ENCODE data around the gene SREK1IP1.

Gene SREK1IP1

GRCh38 chr5:64784451-64785025, 16.0 kb upstream of the SREK1IP1 start:
- ATAC-seq = peak; percentile 90
- TF ChIP-seq ZNF565 (CRISPR knock-in tag; conservative IDR thresholded peaks at IDR 0.05; ENCODE audit: low read depth) = no peak
- TF ChIP-seq ZFP30 (CRISPR knock-in tag; IDR thresholded peaks at IDR 0.05) = no peak
- TF ChIP-seq TOX (CRISPR knock-in tag; IDR thresholded peaks at IDR 0.05; ENCODE audit: borderline replicate concordance) = no peak
- TF ChIP-seq, protein P1, sequence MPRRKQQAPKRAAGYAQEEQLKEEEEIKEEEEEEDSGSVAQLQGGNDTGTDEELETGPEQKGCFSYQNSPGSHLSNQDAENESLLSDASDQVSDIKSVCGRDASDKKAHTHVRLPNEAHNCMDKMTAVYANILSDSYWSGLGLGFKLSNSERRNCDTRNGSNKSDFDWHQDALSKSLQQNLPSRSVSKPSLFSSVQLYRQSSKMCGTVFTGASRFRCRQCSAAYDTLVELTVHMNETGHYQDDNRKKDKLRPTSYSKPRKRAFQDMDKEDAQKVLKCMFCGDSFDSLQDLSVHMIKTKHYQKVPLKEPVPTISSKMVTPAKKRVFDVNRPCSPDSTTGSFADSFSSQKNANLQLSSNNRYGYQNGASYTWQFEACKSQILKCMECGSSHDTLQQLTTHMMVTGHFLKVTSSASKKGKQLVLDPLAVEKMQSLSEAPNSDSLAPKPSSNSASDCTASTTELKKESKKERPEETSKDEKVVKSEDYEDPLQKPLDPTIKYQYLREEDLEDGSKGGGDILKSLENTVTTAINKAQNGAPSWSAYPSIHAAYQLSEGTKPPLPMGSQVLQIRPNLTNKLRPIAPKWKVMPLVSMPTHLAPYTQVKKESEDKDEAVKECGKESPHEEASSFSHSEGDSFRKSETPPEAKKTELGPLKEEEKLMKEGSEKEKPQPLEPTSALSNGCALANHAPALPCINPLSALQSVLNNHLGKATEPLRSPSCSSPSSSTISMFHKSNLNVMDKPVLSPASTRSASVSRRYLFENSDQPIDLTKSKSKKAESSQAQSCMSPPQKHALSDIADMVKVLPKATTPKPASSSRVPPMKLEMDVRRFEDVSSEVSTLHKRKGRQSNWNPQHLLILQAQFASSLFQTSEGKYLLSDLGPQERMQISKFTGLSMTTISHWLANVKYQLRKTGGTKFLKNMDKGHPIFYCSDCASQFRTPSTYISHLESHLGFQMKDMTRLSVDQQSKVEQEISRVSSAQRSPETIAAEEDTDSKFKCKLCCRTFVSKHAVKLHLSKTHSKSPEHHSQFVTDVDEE (CRISPR knock-in tag; IDR thresholded peaks at IDR 0.05) = no peak
- TF ChIP-seq ZNF70 (CRISPR knock-in tag; IDR thresholded peaks at IDR 0.05) = no peak
- no peak for TF ChIP-seq TCF4 (CRISPR knock-in tag; IDR thresholded peaks at IDR 0.05; ENCODE audit: borderline replicate concordance)

- ATAC-seq = no peak
- TF ChIP-seq GLIS3 (CRISPR knock-in tag; IDR thresholded peaks at IDR 0.05) (no peak), RARB (CRISPR knock-in tag; IDR thresholded peaks at IDR 0.05) (no peak), PPARA (CRISPR knock-in tag; IDR thresholded peaks at IDR 0.05; ENCODE audit: borderline replicate concordance) (no peak), ZNF70 (CRISPR knock-in tag; IDR thresholded peaks at IDR 0.05) (no peak), ZFP30 (CRISPR knock-in tag; IDR thresholded peaks at IDR 0.05) (no peak), OSR1 (CRISPR knock-in tag; IDR thresholded peaks at IDR 0.05) (no peak), ARNTL (CRISPR knock-in tag; IDR thresholded peaks at IDR 0.05; ENCODE audit: borderline replicate concordance, low read depth) (no peak), SNAI2 (CRISPR knock-in tag; IDR thresholded peaks at IDR 0.05) (no peak), ZNF565 (CRISPR knock-in tag; conservative IDR thresholded peaks at IDR 0.05; ENCODE audit: low read depth) (no peak), ISL1 (CRISPR knock-in tag; IDR thresholded peaks at IDR 0.05) (no peak), CREB5 (CRISPR knock-in tag; IDR thresholded peaks at IDR 0.05; ENCODE audit: low read depth) (no peak), CSDC2 (CRISPR knock-in tag; IDR thresholded peaks at IDR 0.05) (no peak), POU6F1 (CRISPR knock-in tag; IDR thresholded peaks at IDR 0.05; ENCODE audit: borderline replicate concordance, low read depth) (no peak), ZFP3 (CRISPR knock-in tag; IDR thresholded peaks at IDR 0.05) (no peak), PATZ1 (CRISPR knock-in tag; IDR thresholded peaks at IDR 0.05; ENCODE audit: borderline replicate concordance) (no peak), TCF4 (CRISPR knock-in tag; IDR thresholded peaks at IDR 0.05; ENCODE audit: borderline replicate concordance) (no peak)
- TF ChIP-seq, protein P2, sequence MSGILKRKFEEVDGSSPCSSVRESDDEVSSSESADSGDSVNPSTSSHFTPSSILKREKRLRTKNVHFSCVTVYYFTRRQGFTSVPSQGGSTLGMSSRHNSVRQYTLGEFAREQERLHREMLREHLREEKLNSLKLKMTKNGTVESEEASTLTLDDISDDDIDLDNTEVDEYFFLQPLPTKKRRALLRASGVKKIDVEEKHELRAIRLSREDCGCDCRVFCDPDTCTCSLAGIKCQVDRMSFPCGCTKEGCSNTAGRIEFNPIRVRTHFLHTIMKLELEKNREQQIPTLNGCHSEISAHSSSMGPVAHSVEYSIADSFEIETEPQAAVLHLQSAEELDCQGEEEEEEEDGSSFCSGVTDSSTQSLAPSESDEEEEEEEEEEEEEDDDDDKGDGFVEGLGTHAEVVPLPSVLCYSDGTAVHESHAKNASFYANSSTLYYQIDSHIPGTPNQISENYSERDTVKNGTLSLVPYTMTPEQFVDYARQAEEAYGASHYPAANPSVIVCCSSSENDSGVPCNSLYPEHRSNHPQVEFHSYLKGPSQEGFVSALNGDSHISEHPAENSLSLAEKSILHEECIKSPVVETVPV (CRISPR knock-in tag; IDR thresholded peaks at IDR 0.05) = no peak
Observed at GRCh38 chr5:64775291-64775690, 6.8 kb upstream of the SREK1IP1 start.

DNA sequence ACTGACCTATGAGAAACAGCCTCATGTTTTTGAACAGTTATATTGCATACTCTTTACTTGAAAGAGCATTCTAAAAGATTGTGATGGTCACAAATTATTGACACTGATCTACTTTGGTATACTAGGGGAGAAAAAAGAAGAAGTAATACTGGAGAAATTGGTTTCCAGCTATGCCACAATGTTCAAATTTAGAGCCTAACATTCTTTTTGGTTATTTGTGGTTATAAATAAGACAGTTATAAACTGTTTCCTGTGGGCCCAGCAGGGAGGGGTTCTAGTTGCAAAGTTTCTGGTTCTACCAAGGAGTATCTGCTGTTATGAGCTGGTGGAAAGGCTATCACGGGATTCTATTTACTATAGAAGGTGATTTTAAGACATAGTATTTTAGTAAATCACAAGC, 5.0 kb upstream of the SREK1IP1 start:
- TF ChIP-seq, protein P2 (CRISPR knock-in tag; IDR thresholded peaks at IDR 0.05) = no peak
- TF ChIP-seq TOX (CRISPR knock-in tag; IDR thresholded peaks at IDR 0.05; ENCODE audit: borderline replicate concordance) = no peak
- TF ChIP-seq ZFP3 (CRISPR knock-in tag; IDR thresholded peaks at IDR 0.05) = no peak
- no peak for TF ChIP-seq ARNTL (CRISPR knock-in tag; IDR thresholded peaks at IDR 0.05; ENCODE audit: borderline replicate concordance, low read depth)
- TF ChIP-seq BACH2 (CRISPR knock-in tag; IDR thresholded peaks at IDR 0.05; ENCODE audit: borderline replicate concordance) = no peak
- TF ChIP-seq GLIS3 (CRISPR knock-in tag; IDR thresholded peaks at IDR 0.05) = no peak
- TF ChIP-seq RARB (CRISPR knock-in tag; IDR thresholded peaks at IDR 0.05) = no peak
- no peak for TF ChIP-seq ISL1 (CRISPR knock-in tag; IDR thresholded peaks at IDR 0.05)
- TF ChIP-seq PPARA (CRISPR knock-in tag; IDR thresholded peaks at IDR 0.05; ENCODE audit: borderline replicate concordance) = no peak
- TF ChIP-seq CREB5 (CRISPR knock-in tag; IDR thresholded peaks at IDR 0.05; ENCODE audit: low read depth) = no peak
- no peak for TF ChIP-seq ZNF565 (CRISPR knock-in tag; conservative IDR thresholded peaks at IDR 0.05; ENCODE audit: low read depth)
- no peak for TF ChIP-seq PATZ1 (CRISPR knock-in tag; IDR thresholded peaks at IDR 0.05; ENCODE audit: borderline replicate concordance)
- TF ChIP-seq ZNF70 (CRISPR knock-in tag; IDR thresholded peaks at IDR 0.05) = no peak
- no peak for TF ChIP-seq OSR1 (CRISPR knock-in tag; IDR thresholded peaks at IDR 0.05)
- TF ChIP-seq ESRRG (CRISPR knock-in tag; IDR thresholded peaks at IDR 0.05) = no peak
- no peak for TF ChIP-seq SNAI2 (CRISPR knock-in tag; IDR thresholded peaks at IDR 0.05)
- ATAC-seq = no peak

Measured in SK-N-SH treated with all-trans-retinoic acid at 6 μM for 48 hours (cell line).